GM12875 (cell line): ENCODE results near the gene PTGR1.
A peak's percentile ranks its signal among the peaks of the same experiment; 100 is the strongest.
"Not testable (repeated sequence)": the region's sequence is repeated elsewhere in the genome, so short reads cannot be mapped to it uniquely, and the experiment has no call there.

Source experiments
- H3K4me3 ChIP-seq: one replicate; pipeline ENCODE4 v1.5.1; 2011; ENCODE audit warnings: low read depth, low read length, control low read depth
- TF ChIP-seq, protein P1 (sequence below): IDR thresholded peaks from 2 replicates; pipeline ENCODE4 v1.5.1; 2011; ENCODE audit warnings: low read depth, mild to moderate bottlenecking, control low read depth, inconsistent platforms, low read length, moderate library complexity, borderline replicate concordance; ENCODE audit not compliant: insufficient read depth

The PTGR1 gene

DNA sequence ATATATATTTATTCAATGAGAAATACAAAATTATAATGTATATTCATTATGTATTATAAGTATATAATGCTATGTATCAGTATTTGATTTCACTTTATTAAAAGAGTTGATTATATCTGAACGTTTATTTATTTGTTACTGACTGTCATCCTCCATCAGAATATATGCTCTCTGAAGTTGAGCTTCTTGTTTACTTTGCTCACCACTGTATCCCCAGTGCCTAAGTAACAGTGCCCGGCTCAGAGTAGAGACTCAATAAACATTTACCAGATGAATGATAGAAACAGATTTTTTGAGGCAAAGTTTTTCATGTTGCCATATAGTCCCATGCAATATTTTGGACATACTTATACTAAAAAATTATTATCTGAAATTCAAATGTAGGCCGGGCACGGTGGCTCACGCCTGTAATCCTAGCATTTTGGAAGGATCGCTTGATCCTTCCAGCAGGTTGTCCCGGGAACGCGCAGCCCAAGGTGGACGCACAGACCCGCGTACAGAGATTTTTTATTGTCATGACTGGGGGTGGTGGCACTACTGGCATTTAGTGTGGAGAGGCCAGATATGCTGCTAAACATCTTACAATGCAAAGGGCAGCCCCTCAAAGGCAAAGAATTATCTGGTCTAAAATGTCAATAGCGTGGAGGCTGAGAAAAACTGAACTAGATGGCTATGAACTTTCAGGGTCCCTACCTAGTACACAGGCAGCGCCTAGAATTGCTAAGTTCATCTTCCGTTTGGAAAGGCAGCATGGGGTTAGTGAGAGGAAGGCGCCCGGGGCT, 30.9 kb upstream of the PTGR1 start:
- H3K4me3 ChIP-seq: peak overlapping the region; percentile 96
- TF ChIP-seq, protein P1, sequence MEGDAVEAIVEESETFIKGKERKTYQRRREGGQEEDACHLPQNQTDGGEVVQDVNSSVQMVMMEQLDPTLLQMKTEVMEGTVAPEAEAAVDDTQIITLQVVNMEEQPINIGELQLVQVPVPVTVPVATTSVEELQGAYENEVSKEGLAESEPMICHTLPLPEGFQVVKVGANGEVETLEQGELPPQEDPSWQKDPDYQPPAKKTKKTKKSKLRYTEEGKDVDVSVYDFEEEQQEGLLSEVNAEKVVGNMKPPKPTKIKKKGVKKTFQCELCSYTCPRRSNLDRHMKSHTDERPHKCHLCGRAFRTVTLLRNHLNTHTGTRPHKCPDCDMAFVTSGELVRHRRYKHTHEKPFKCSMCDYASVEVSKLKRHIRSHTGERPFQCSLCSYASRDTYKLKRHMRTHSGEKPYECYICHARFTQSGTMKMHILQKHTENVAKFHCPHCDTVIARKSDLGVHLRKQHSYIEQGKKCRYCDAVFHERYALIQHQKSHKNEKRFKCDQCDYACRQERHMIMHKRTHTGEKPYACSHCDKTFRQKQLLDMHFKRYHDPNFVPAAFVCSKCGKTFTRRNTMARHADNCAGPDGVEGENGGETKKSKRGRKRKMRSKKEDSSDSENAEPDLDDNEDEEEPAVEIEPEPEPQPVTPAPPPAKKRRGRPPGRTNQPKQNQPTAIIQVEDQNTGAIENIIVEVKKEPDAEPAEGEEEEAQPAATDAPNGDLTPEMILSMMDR: no peak

DNA sequence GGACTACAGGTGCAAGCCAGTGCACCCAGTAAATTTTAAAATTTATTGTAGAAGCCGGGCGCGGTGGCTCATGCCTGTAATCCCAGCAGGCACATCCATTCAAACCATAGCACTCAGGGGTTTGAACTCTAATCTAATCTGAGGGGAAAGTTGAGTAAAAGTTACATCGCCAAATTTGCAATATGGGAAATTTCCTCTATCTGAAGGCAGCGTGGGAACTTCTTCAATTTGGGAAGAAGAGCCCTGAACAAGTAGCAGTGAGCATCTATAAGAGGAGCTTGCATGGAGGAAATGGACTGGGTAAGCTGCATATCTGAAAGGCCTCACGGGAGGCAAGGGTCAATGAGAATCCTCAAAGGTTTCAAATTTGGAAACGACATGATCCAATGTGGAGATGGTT, 29.0 kb upstream of the PTGR1 start:
- TF ChIP-seq, protein P1: no peak

DNA sequence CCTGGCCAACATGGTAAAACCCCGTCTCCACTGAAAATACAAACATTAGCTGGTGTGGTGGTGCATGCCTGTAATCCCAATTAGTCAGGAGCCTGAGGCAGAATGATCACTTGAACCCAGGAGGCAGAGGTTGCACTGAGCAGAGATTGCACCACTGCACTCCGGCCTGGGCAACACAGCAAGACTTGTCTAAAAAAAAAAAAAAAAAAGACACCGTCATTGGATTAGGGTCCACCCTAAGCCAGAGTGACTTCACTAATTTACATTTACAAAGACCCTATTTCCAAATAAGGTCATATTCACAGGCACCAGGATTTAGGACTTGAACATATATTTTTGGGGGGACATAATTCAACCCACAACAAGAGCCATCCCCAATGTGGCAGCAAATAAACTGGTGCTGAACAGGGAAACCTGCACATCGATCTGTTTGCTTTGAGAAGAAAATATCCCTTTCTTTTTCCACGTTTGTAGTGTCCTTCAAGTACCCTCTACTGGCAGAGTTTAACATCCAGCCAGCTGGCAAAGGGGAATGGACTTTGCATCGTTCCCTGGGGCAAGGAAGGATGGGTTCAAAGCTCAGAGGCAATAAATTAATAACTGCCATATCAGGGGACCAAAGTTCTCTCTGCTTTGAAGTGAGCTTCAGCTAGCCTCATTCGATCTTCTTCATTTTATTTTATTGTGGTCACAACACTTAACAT, 28.0 kb upstream of the PTGR1 start:
- TF ChIP-seq, protein P1: no peak
- H3K4me3 ChIP-seq: no peak overlapping the region

More for the DNA sequence above, 29.0 kb upstream of the PTGR1 start:
- no peak overlapping the region for H3K4me3 ChIP-seq

DNA sequence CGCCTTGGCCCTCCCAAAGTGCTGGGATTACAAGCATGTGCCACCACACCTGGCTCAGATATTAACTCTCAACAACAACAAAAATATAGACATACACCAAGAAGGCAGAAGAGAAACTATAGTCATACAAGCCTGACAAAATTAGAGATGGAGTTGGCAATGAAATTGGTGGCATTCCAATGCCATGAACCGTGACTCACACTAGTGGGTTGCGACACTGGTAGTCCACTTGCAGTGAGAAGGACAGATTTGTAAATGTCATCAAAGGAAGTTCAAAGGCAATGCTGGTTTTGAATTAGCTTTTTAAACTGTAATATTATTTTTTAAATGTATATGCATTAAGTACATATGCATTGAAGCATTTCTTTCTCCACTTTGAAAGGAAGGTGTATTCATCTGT, 23.2 kb upstream of the PTGR1 start:
- no peak overlapping the region for H3K4me3 ChIP-seq
- TF ChIP-seq, protein P1: no peak

DNA sequence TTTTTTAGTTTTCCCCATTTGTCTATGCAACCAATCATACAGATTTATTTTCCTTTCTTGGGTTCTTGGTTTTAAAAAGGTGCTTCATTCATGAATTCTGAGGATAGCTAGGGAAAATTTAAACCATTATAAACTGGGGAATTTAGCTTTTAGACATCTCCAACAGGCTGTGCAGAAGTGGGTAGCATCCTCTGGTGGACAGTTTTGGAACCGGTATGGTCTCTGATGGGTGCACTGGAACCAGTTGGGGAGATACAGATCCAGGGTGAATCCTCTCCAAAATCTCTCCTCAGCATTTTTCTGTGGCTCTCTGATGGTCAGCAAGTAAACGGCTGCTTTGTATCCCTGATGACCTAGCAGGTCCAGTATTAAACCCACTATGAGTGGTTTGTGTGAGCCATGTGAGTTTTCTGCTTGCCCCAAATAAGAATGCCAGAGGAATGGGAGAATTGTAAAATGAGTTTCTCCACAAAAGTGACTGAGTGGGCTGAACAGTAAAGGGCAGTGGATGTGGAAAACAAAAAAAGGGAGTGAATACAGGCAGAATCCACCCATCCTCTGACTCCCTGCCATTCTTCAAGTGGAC, 22.5 kb upstream of the PTGR1 start:
- TF ChIP-seq, protein P1: peak; percentile 88
- no peak overlapping the region for H3K4me3 ChIP-seq

DNA sequence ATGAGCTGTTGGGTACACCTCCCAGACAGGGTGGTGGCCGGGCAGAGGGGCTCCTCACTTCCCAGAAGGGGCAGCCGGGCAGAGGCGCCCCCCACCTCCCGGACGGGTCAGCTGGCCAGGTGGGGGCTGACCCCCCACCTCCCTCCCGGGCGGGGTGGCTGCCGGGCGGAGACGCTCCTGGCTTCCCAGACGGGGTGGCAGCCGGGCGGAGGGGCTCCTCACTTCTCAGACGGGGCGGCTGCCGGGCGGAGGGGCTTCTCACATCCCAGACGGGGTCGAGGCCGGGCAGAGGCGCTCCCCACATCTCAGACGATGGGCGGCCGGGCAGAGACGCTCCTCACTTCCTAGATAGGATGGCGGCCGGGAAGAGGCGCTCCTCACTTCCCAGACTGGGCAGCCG, 17.9 kb upstream of the PTGR1 start:
- H3K4me3 ChIP-seq: not testable (repeated sequence)

DNA sequence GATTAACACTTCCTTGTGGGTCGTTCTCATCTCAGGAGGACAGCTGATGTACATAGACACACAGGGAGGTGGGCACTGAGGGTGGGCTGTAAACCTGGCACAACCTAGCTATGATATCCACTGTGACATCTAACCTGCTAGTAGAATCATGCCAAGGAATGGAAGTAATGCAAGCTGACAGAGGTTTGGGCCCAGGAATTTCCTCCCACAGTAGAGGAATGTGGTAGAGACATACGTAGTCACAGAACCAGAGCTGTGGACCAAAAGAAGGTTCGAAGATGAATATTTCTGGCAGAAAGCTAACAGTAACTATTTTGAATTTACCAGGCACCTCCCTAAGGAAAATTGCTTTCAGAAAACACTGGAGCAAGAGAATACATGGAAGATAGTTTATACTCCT, 16.5 kb upstream of the PTGR1 start:
- TF ChIP-seq, protein P1: no peak
- no peak overlapping the region for H3K4me3 ChIP-seq
